AG04450 (cell line): ENCODE results near the gene PLEKHA5. TPM values are rescaled to one million over a fixed set of nuclear protein-coding genes. Genes with fewer than 3 reads are reported as not detected.

ENCODE experiments used
- CTCF ChIA-PET: fragments of 300-600, 350-600 bp; formaldehyde crosslinking; extraction: SDS; loops from one replicate; lab custom pipeline; 2022; ENCODE audit warnings: antibody characterized with exemption, inconsistent platforms; lab: Charles Lee
- POLR2A ChIA-PET: fragments of 350-600 bp; formaldehyde crosslinking; extraction: SDS; loops from one replicate; lab custom pipeline; 2021; ENCODE audit warnings: antibody characterized with exemption, inconsistent platforms; lab: Yijun Ruan, JAX
- DNase-seq: peaks from one replicate; pipeline ENCODE4 v3.0.0-alpha.2; 2011; ENCODE audit warnings: low read depth, low spot score
- H3K27ac ChIP-seq: one replicate; pipeline ENCODE4 v1.5.1; 2012; ENCODE audit warnings: low read depth, low read length, control low read depth
- H3K27me3 ChIP-seq: one replicate; pipeline ENCODE4 v1.6.0; 2012; ENCODE audit warnings: low read length; ENCODE audit not compliant: control insufficient read depth, insufficient read depth
- H3K4me3 ChIP-seq: 2 replicates; pipeline ENCODE4 v1.5.1; 2011; ENCODE audit warnings: mild to moderate bottlenecking, low read depth, low read length, control low read depth
- H3K9me3 ChIP-seq: 2 replicates; pipeline ENCODE4 v1.5.1; 2012; ENCODE audit warnings: low read length; ENCODE audit not compliant: control insufficient read depth, insufficient read depth
- CTCF ChIP-seq: IDR thresholded peaks from 2 replicates; pipeline ENCODE4 v1.5.1; 2011; ENCODE audit warnings: low read depth, low read length, control low read depth, inconsistent platforms
- polyA plus RNA-seq: library from polyadenylated mRNA; depleted of rRNA; stranded (reverse); fragments of >200 nt; gene quantifications from 2 replicates; pipeline ENCODE4 v1.2.3, GENCODE V29; 2011

The PLEKHA5 gene
- polyA plus RNA-seq, 1 experiment = 23.5 TPM

DNA sequence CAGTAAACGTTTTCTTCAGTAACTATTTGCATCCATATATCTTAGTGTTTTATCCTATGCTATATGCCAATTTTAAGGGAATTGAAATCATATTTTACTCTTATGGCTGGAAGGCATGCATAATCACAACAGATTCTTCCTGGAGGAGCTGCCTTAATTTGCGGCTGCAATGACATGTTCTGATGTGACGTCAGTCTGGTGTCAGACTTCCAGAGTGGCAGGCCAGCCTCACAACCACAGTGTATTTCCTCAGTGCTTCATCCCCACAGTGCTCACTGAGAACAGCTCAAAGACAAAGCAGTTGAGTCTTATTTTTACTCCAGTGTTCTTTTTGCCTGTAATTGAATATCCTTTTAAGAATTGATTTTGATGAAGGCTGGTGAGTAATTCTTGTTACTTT is 107.1 kb downstream of the PLEKHA5 start:
- DNase-seq = no peak
- no peak overlapping the region for H3K4me3 ChIP-seq
- H3K9me3 ChIP-seq = no peaks in the 10 kb centered on the region
- no peak for TF ChIP-seq CTCF
- POLR2A ChIA-PET = no interaction called here
- no peaks in the 10 kb centered on the region for H3K27me3 ChIP-seq
- no peak overlapping the region for H3K27ac ChIP-seq
- CTCF ChIA-PET = interaction anchor here (0.7 to 1.1 kb wide), 2 partner anchors 14 to 407 kb away, joined by 3 to 5 read pairs; no protein-coding TSS in a partner anchor

DNA sequence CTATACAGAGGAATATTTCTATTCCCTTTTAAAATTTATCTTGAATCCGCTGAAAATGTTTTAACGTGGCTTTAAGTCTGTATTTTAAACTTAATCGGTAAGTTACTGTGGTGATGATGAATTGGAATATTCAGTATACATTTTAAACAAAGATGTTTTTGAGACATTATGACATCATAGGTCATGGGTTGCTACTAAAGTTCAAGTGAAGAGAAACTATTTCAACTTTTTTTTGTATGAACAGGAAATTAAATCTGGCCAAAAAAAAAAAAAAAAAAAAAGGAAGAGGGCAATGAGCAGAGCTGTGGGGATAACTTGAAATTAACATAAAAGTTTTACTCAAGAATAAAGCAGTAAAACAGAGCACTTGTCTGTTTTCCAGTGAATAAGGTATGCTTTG is 109.0 kb downstream of the PLEKHA5 start:
- Histone ChIP-seq H3K27me3 (no peaks in the 10 kb centered on the region), H3K9me3 (no peaks in the 10 kb centered on the region), H3K27ac (no peak overlapping the region), H3K4me3 (no peak overlapping the region)
- POLR2A ChIA-PET = no interaction called here
- DNase-seq = no peak
- no peak for TF ChIP-seq CTCF
- CTCF ChIA-PET = no interaction called here

GRCh38 chr12:19239102-19239501 is 109.6 kb downstream of the PLEKHA5 start:
- Histone ChIP-seq H3K27me3 (no peaks in the 10 kb centered on the region), H3K4me3 (no peak overlapping the region), H3K9me3 (no peaks in the 10 kb centered on the region), H3K27ac (no peak overlapping the region)
- no peak for TF ChIP-seq CTCF
- no peak for DNase-seq
- CTCF ChIA-PET = no interaction called here
- POLR2A ChIA-PET = no interaction called here

GRCh38 chr12:19239616-19240234 is 110.2 kb downstream of the PLEKHA5 start:
- no peak for DNase-seq
- Histone ChIP-seq H3K27ac (peak overlapping the region; percentile 53), H3K27me3 (no peaks in the 10 kb centered on the region), H3K9me3 (no peaks in the 10 kb centered on the region), H3K4me3 (peak overlapping the region; percentile 20; the same call in 1 of the 2 replicates)
- POLR2A ChIA-PET = no interaction called here
- no peak for TF ChIP-seq CTCF
- CTCF ChIA-PET = interaction anchor here (1.1 kb wide), 1 partner anchor 809 kb away, joined by 6 read pairs; no protein-coding TSS in a partner anchor

GRCh38 chr12:19242581-19242980 is 113.0 kb downstream of the PLEKHA5 start:
- TF ChIP-seq CTCF = no peak
- DNase-seq = no peak
- Histone ChIP-seq H3K27me3 (no peaks in the 10 kb centered on the region), H3K9me3 (no peaks in the 10 kb centered on the region), H3K4me3 (no peak overlapping the region), H3K27ac (no peak overlapping the region)
- ChIA-PET POLR2A (interaction anchor here (0.6 kb wide), 1 partner anchor 17 kb away, joined by 3 read pairs; no protein-coding TSS in a partner anchor), CTCF (interaction anchor here (1.0 kb wide), 1 partner anchor 45 kb away, joined by 3 read pairs; no protein-coding TSS in a partner anchor)
